Measurements from ENCODE around the gene FCAMR.

Gene FCAMR

GRCh38 chr1:206913766-206914537, 56.3 kb downstream of the FCAMR start:
- no peak overlapping the region for H3K9ac ChIP-seq (ENCODE audit: low read length in 5 of 5)
- no peaks in the 10 kb centered on the region for H3K36me3 ChIP-seq (ENCODE audit: control insufficient read depth in 5 of 5, insufficient read depth in 5 of 5, low read length in 5 of 5)
- H3K9me3 ChIP-seq (ENCODE audit: control insufficient read depth in 5 of 5, low read length in 5 of 5) = no peaks in the 10 kb centered on the region
- no peak overlapping the region for H3K4me3 ChIP-seq (ENCODE audit: low read depth in 1 of 5, low read length in 5 of 5)
- H3K27me3 ChIP-seq (ENCODE audit: control insufficient read depth in 5 of 5, insufficient read depth in 4 of 5, low read length in 5 of 5) = peaks cover 0 to 17% (median 12%) of the 10 kb centered on the region in 5 donors
- H3K4me1 ChIP-seq (ENCODE audit: control insufficient read depth in 5 of 5, insufficient read depth in 5 of 5, low read length in 5 of 5) = peaks cover 0 to 18% (median 12%) of the 10 kb centered on the region in 5 donors
- H3K27ac ChIP-seq (ENCODE audit: low read depth, low read length) = no peak overlapping the region

- Histone ChIP-seq H3K4me1 (ENCODE audit: control insufficient read depth in 5 of 5, insufficient read depth in 5 of 5, low read length in 5 of 5) (peaks cover 0 to 19% (median 14%) of the 10 kb centered on the region in 5 donors), H3K27me3 (ENCODE audit: control insufficient read depth in 5 of 5, insufficient read depth in 4 of 5, low read length in 5 of 5) (peaks cover 0 to 20% (median 12%) of the 10 kb centered on the region in 5 donors), H3K9me3 (ENCODE audit: control insufficient read depth in 5 of 5, low read length in 5 of 5) (no peaks in the 10 kb centered on the region), H3K36me3 (ENCODE audit: control insufficient read depth in 5 of 5, insufficient read depth in 5 of 5, low read length in 5 of 5) (no peaks in the 10 kb centered on the region), H3K9ac (ENCODE audit: low read length in 5 of 5) (no peak overlapping the region), H3K4me3 (ENCODE audit: low read depth in 1 of 5, low read length in 5 of 5) (no peak overlapping the region), H3K27ac (ENCODE audit: low read depth, low read length) (no peak overlapping the region)
Measured at GRCh38 chr1:206912445-206913095, 57.7 kb downstream of the FCAMR start.

GRCh38 chr1:206911064-206911663, 59.1 kb downstream of the FCAMR start:
- H3K27me3 ChIP-seq (ENCODE audit: control insufficient read depth in 5 of 5, insufficient read depth in 4 of 5, low read length in 5 of 5) = peaks cover 0 to 20% (median 12%) of the 10 kb centered on the region in 5 donors
- no peak overlapping the region for H3K9ac ChIP-seq (ENCODE audit: low read length in 5 of 5)
- no peak overlapping the region for H3K27ac ChIP-seq (ENCODE audit: low read depth, low read length)
- no peaks in the 10 kb centered on the region for H3K36me3 ChIP-seq (ENCODE audit: control insufficient read depth in 5 of 5, insufficient read depth in 5 of 5, low read length in 5 of 5)
- no peaks in the 10 kb centered on the region for H3K9me3 ChIP-seq (ENCODE audit: control insufficient read depth in 5 of 5, low read length in 5 of 5)
- H3K4me1 ChIP-seq (ENCODE audit: control insufficient read depth in 5 of 5, insufficient read depth in 5 of 5, low read length in 5 of 5) = peaks cover 0 to 23% (median 15%) of the 10 kb centered on the region in 5 donors
- H3K4me3 ChIP-seq (ENCODE audit: low read depth in 1 of 5, low read length in 5 of 5) = no peak overlapping the region

- Histone ChIP-seq H3K27me3 (ENCODE audit: control insufficient read depth in 5 of 5, insufficient read depth in 4 of 5, low read length in 5 of 5) (peaks cover 0 to 20% (median 12%) of the 10 kb centered on the region in 5 donors), H3K4me3 (ENCODE audit: low read depth in 1 of 5, low read length in 5 of 5) (peak overlapping the region; percentile 25 to 63 (median 39)), H3K36me3 (ENCODE audit: control insufficient read depth in 5 of 5, insufficient read depth in 5 of 5, low read length in 5 of 5) (no peaks in the 10 kb centered on the region), H3K27ac (ENCODE audit: low read depth, low read length) (no peak overlapping the region), H3K9ac (ENCODE audit: low read length in 5 of 5) (peak overlapping the region in 1 of 5 donors; percentile 1), H3K4me1 (ENCODE audit: control insufficient read depth in 5 of 5, insufficient read depth in 5 of 5, low read length in 5 of 5) (peaks cover 0 to 23% (median 15%) of the 10 kb centered on the region in 5 donors), H3K9me3 (ENCODE audit: control insufficient read depth in 5 of 5, low read length in 5 of 5) (no peaks in the 10 kb centered on the region)
Measured at GRCh38 chr1:206909883-206910318, 60.4 kb downstream of the FCAMR start.

GRCh38 chr1:206909161-206909882, 60.9 kb downstream of the FCAMR start:
- Histone ChIP-seq H3K4me1 (ENCODE audit: control insufficient read depth in 5 of 5, insufficient read depth in 5 of 5, low read length in 5 of 5) (peaks cover 0 to 23% (median 15%) of the 10 kb centered on the region in 5 donors), H3K4me3 (ENCODE audit: low read depth in 1 of 5, low read length in 5 of 5) (peak overlapping the region in 4 of 5 donors; percentile 36 to 63 (median 42)), H3K9me3 (ENCODE audit: control insufficient read depth in 5 of 5, low read length in 5 of 5) (no peaks in the 10 kb centered on the region), H3K27ac (ENCODE audit: low read depth, low read length) (no peak overlapping the region), H3K36me3 (ENCODE audit: control insufficient read depth in 5 of 5, insufficient read depth in 5 of 5, low read length in 5 of 5) (no peaks in the 10 kb centered on the region), H3K9ac (ENCODE audit: low read length in 5 of 5) (peak overlapping the region in 2 of 5 donors; percentile 1 to 5), H3K27me3 (ENCODE audit: control insufficient read depth in 5 of 5, insufficient read depth in 4 of 5, low read length in 5 of 5) (peaks cover 0 to 20% (median 9%) of the 10 kb centered on the region in 5 donors)

GRCh38 chr1:206908038-206908437, 62.2 kb downstream of the FCAMR start:
- no peaks in the 10 kb centered on the region for H3K36me3 ChIP-seq (ENCODE audit: control insufficient read depth in 5 of 5, insufficient read depth in 5 of 5, low read length in 5 of 5)
- no peak overlapping the region for H3K27ac ChIP-seq (ENCODE audit: low read depth, low read length)
- H3K4me1 ChIP-seq (ENCODE audit: control insufficient read depth in 5 of 5, insufficient read depth in 5 of 5, low read length in 5 of 5) = peaks cover 0 to 23% (median 15%) of the 10 kb centered on the region in 5 donors
- H3K9me3 ChIP-seq (ENCODE audit: control insufficient read depth in 5 of 5, low read length in 5 of 5) = no peaks in the 10 kb centered on the region
- peaks cover 0 to 20% (median 9%) of the 10 kb centered on the region in 5 donors for H3K27me3 ChIP-seq (ENCODE audit: control insufficient read depth in 5 of 5, insufficient read depth in 4 of 5, low read length in 5 of 5)
- no peak overlapping the region for H3K9ac ChIP-seq (ENCODE audit: low read length in 5 of 5)
- no peak overlapping the region for H3K4me3 ChIP-seq (ENCODE audit: low read depth in 1 of 5, low read length in 5 of 5)

Data from subcutaneous abdominal adipose tissue (tissue), 5 donors.